Endothelial cell of umbilical vein (primary cell): Measurements from ENCODE around the gene MEOX1. TPM values are rescaled to one million over a fixed set of nuclear protein-coding genes. Genes with fewer than 3 reads are reported as not detected.
A peak's percentile ranks its signal among the peaks of the same experiment; 100 is the strongest.

Source experiments
- BruUV-seq: library from RNA; stranded (reverse); fragments of 400-500 nt; replicated peaks from 2 replicates; lab custom pipeline; 2021; lab: Mats Ljungman, UMichigan
- CTCF ChIA-PET: fragments of 300-600, 350-600 bp; sonication (Branson Sonifier 250); formaldehyde crosslinking; loops from one replicate; lab custom pipeline; 2021; ENCODE audit warnings: antibody characterized with exemption, inconsistent platforms; lab: Charles Lee
- POLR2A ChIA-PET: fragments of 300-600, 350-600 bp; sonication (Branson Sonifier 250); formaldehyde crosslinking; loops from one replicate; lab custom pipeline; 2021; ENCODE audit warnings: antibody characterized with exemption, inconsistent platforms; lab: Charles Lee
- DNase-seq: peaks from one replicate; pipeline ENCODE4 v3.0.0-alpha.2; 2011; ENCODE audit warnings: low read depth, low spot score
- FAIRE-seq: peaks from 2 replicates; lab custom pipeline; 2011; peaks lifted over from hg19 to GRCh38; lab: Jason Lieb, UNC
- H2AFZ ChIP-seq: 2 replicates; pipeline ENCODE4 v1.6.0; 2012; ENCODE audit warnings: low read depth, low read length, control low read depth, inconsistent platforms
- H3K27ac ChIP-seq: 2 replicates; pipeline ENCODE4 v1.5.1; 2011; ENCODE audit warnings: low read depth, mild to moderate bottlenecking, control low read depth, low read length, moderate library complexity; ENCODE audit not compliant: insufficient read depth
- H3K27me3 ChIP-seq, 2 experiments: 2 replicates each; pipeline versions ENCODE4 v1.6.0 to v1.6.1; 2011; ENCODE audit warnings: low read length in 2 of 2, mixed read lengths in 1 of 2; ENCODE audit not compliant: control insufficient read depth in 2 of 2, insufficient read depth in 2 of 2
- H3K36me3 ChIP-seq, 2 experiments: 2 replicates in 1 of 2; 3 replicates in 1 of 2; pipeline ENCODE4 v1.5.1; 2011; ENCODE audit warnings: low read length in 2 of 2, mild to moderate bottlenecking in 1 of 2, moderate library complexity in 1 of 2; ENCODE audit not compliant: control insufficient read depth in 2 of 2, insufficient read depth in 2 of 2; ENCODE audit errors: extremely low read depth in 1 of 2
- H3K4me1 ChIP-seq: 3 replicates; pipeline ENCODE4 v1.5.1; 2011; ENCODE audit warnings: mild to moderate bottlenecking, low read length; ENCODE audit not compliant: control insufficient read depth, insufficient read depth; ENCODE audit errors: extremely low read depth
- H3K4me2 ChIP-seq: 2 replicates; pipeline ENCODE4 v1.6.1; 2011; ENCODE audit warnings: low read length, control low read depth, mixed read lengths; ENCODE audit not compliant: insufficient read depth
- H3K4me3 ChIP-seq, 3 experiments: fragments of 200-600 bp in 1 of 3; sonication (generic), shearing (Covaris generic) in 1 of 3; replicated peaks in 1 of 3; 2 replicates each; pipeline ENCODE4 v1.5.1; 2011 to 2016; ENCODE audit warnings: control low read depth in 3 of 3, low read length in 3 of 3, mild to moderate bottlenecking in 2 of 3, inconsistent platforms in 1 of 3, low read depth in 1 of 3, moderate library complexity in 1 of 3; ENCODE audit not compliant: insufficient read depth in 1 of 3
- H3K79me2 ChIP-seq: 2 replicates; pipeline ENCODE4 v1.6.0; 2012; ENCODE audit warnings: low read length, inconsistent platforms; ENCODE audit not compliant: control insufficient read depth, insufficient read depth
- H3K9ac ChIP-seq: replicated peaks from 2 replicates; pipeline ENCODE3; 2011; ENCODE audit warnings: low read length, control low read depth; ENCODE audit not compliant: insufficient read depth; ENCODE audit errors: extremely low read depth
- H3K9me1 ChIP-seq: replicated peaks from 3 replicates; pipeline ENCODE4 v1.6.0; 2011; ENCODE audit warnings: mild to moderate bottlenecking, low read length; ENCODE audit not compliant: control insufficient read depth, insufficient read depth; ENCODE audit errors: extremely low read depth
- H3K9me3 ChIP-seq: replicated peaks from 2 replicates; pipeline ENCODE4 v1.5.1; 2012; ENCODE audit warnings: low read length, inconsistent platforms; ENCODE audit not compliant: control insufficient read depth, insufficient read depth
- H4K20me1 ChIP-seq: replicated peaks from 2 replicates; pipeline ENCODE3; 2011; ENCODE audit warnings: mild to moderate bottlenecking, low read length; ENCODE audit not compliant: control insufficient read depth, insufficient read depth; ENCODE audit errors: extremely low read depth
- EZH2 ChIP-seq: IDR thresholded peaks from 2 replicates; pipeline ENCODE4 v1.6.1; 2012; ENCODE audit warnings: borderline replicate concordance, low read depth, mild to moderate bottlenecking, moderate library complexity, low read length, inconsistent platforms; ENCODE audit not compliant: severe bottlenecking
- FOS ChIP-seq: IDR thresholded peaks from 2 replicates; pipeline ENCODE4 v1.6.1; 2011; ENCODE audit warnings: mild to moderate bottlenecking, low read length, moderate library complexity, borderline replicate concordance; ENCODE audit not compliant: insufficient read depth
- JUN ChIP-seq: IDR thresholded peaks from 2 replicates; pipeline ENCODE4 v1.6.1; 2011; ENCODE audit warnings: borderline replicate concordance, low read depth; ENCODE audit not compliant: insufficient read length, insufficient read depth
- MAX ChIP-seq: IDR thresholded peaks from 2 replicates; pipeline ENCODE4 v1.6.1; 2011; ENCODE audit not compliant: insufficient read depth, insufficient read length
- MYC ChIP-seq: IDR thresholded peaks from one replicate; pipeline ENCODE4 v1.6.1; 2011; ENCODE audit warnings: mild to moderate bottlenecking, low read depth, low read length
- POLR2AphosphoS5 ChIP-seq: IDR thresholded peaks from 2 replicates; pipeline ENCODE4 v1.6.1; 2012; ENCODE audit warnings: low read depth, mild to moderate bottlenecking, control low read depth, low read length, moderate library complexity; ENCODE audit not compliant: insufficient read depth
- dilution Hi-C: fragments of 300-500 bp; cut with MboI; formaldehyde crosslinking; loops from one replicate; pipeline ENCODE4 v1.15.0; 2019; ENCODE audit warnings: low sequenced_read_pairs; ENCODE audit not compliant: extremely low pct_ligation_motif_present
- intact Hi-C: fragments of 100-400 bp; cut with micrococcal nuclease; formaldehyde crosslinking; loops from one replicate; pipeline ENCODE4 v1.10.0; 2022
- polyA plus RNA-seq, 4 experiments: library from polyadenylated mRNA; depleted of rRNA in 3 of 4; stranded (reverse) in 3 of 4; unstranded in 1 of 4; fragments of >200 nt; gene quantifications; 2 replicates each; pipeline versions ENCODE4 v1.2.1 to v1.2.3, GENCODE V29; 2011 to 2012; ENCODE audit warnings: missing spikeins in 1 of 4
- small RNA-seq: library from RNA; depleted of rRNA; stranded (forward); fragments of <200 nt; gene quantifications from one replicate; pipeline ENCODE3, GENCODE V24; 2012; ENCODE audit warnings: low replicate concordance, low read depth; ENCODE audit not compliant: insufficient read depth, insufficient read length
- total RNA-seq: library from RNA; stranded (reverse); gene quantifications from 2 replicates; pipeline ENCODE4 v1.2.3, GENCODE V29; 2021
- TF ChIP-seq, protein P1 (sequence below), 2 donors: IDR thresholded peaks; 1 replicate in 1 of 2; 2 replicates in 1 of 2; pipeline ENCODE4 v1.5.1; 2011; ENCODE audit warnings: low read length in 2 of 2, mild to moderate bottlenecking in 2 of 2, moderate library complexity in 2 of 2, control low read depth in 1 of 2, inconsistent platforms in 1 of 2, low read depth in 1 of 2; ENCODE audit not compliant: insufficient read depth in 1 of 2; ENCODE audit errors: extremely low read depth in 1 of 2

MEOX1 gene
- total and polyA plus RNA-seq, 2 donors (not counting 3 experiments of a cell fraction or from before 2014, with no cell fraction given): 0.06 TPM; not detected in 1

DNA sequence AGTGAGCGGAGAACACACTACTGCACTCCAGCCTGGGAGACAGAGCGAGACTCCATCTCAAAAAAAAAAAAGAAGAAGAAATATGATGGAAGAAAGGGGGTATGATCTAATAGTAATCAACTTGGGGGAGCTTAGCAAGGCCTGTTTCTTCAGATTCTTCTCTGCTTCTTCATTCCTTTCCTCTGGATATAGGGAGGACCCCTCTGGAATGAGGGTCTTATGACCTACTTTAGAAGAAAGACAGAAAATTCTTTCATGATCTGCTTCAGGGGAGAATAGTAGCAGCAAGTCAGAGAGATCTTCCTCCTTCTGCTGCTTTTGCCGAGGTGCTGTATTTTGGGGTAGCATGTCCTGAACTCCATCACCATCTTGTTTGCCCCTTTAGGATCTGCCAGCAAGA is 70.7 kb downstream of the MEOX1 start:
- Histone ChIP-seq H4K20me1 (no peaks in the 10 kb centered on the region), H3K4me2 (peak overlapping the region; percentile 51), H3K9me3 (no peaks in the 10 kb centered on the region), H3K27ac (peak overlapping the region; percentile 95), H3K4me1 (peaks cover 26% of the 10 kb centered on the region), H2AFZ (peak overlapping the region; percentile 24), H3K36me3 (no peaks in the 10 kb centered on the region), H3K9me1 (no peaks in the 10 kb centered on the region), H3K79me2 (no peaks in the 10 kb centered on the region), H3K4me3 (no peak overlapping the region), H3K27me3 (no peaks in the 10 kb centered on the region), H3K9ac (peak overlapping the region; percentile 79)
- ChIA-PET POLR2A (no interaction called here), CTCF (interaction anchor here (0.7 to 4.1 kb wide), 6 partner anchors 13 to 83 kb away, joined by 3 to 43 read pairs (median 4); no protein-coding TSS in a partner anchor)
- no TSS peak for BruUV-seq
- DNase-seq (no peak), FAIRE-seq (no peak)
- intact Hi-C loops (no loop called here), dilution Hi-C loops (no loop called here)
- TF ChIP-seq EZH2: no peak
- no peak for TF ChIP-seq POLR2AphosphoS5
- TF ChIP-seq MYC: no peak
- no peak for TF ChIP-seq FOS
- TF ChIP-seq, protein P1, sequence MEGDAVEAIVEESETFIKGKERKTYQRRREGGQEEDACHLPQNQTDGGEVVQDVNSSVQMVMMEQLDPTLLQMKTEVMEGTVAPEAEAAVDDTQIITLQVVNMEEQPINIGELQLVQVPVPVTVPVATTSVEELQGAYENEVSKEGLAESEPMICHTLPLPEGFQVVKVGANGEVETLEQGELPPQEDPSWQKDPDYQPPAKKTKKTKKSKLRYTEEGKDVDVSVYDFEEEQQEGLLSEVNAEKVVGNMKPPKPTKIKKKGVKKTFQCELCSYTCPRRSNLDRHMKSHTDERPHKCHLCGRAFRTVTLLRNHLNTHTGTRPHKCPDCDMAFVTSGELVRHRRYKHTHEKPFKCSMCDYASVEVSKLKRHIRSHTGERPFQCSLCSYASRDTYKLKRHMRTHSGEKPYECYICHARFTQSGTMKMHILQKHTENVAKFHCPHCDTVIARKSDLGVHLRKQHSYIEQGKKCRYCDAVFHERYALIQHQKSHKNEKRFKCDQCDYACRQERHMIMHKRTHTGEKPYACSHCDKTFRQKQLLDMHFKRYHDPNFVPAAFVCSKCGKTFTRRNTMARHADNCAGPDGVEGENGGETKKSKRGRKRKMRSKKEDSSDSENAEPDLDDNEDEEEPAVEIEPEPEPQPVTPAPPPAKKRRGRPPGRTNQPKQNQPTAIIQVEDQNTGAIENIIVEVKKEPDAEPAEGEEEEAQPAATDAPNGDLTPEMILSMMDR (IDR thresholded peaks at IDR 0.05; ENCODE audit: extremely low read depth in 1 of 2, insufficient read depth in 1 of 2, low read depth in 1 of 2, low read length in 2 of 2): no peak
- no peak for TF ChIP-seq JUN
- TF ChIP-seq MAX: no peak

Small RNA genes within 50 kb of the gene (small RNA-seq; reads per million reads assigned to genes)
- gene RF00017: not detected

Other genes with a start within 250 kb of the MEOX1 start
- gene DHX8, start 177.9 kb downstream of the MEOX1 start, total RNA-seq: 52.1 and 65.6 TPM in 2 replicates
- 32.7 and 34.9 TPM in 2 replicates for gene DHX8, start 177.9 kb downstream of the MEOX1 start, polyA plus RNA-seq
- gene ETV4, start 115.6 kb downstream of the MEOX1 start, total RNA-seq: 32.2 and 39.4 TPM in 2 replicates
- 5.5 and 7.3 TPM in 2 replicates for gene ETV4, start 115.6 kb downstream of the MEOX1 start, polyA plus RNA-seq
- gene SOST, start 96.9 kb upstream of the MEOX1 start, total RNA-seq: not detected in 2 replicates
- not detected in 2 replicates for gene SOST, start 96.9 kb upstream of the MEOX1 start, polyA plus RNA-seq
- 51.4 and 57.7 TPM in 2 replicates for gene DUSP3, start 117.1 kb upstream of the MEOX1 start, total RNA-seq
- gene DUSP3, start 117.1 kb upstream of the MEOX1 start, polyA plus RNA-seq: 46.8 and 55.2 TPM in 2 replicates
- not detected in 2 replicates for gene CFAP97D1, start 118.5 kb upstream of the MEOX1 start, total RNA-seq
- not detected in 2 replicates for gene CFAP97D1, start 118.5 kb upstream of the MEOX1 start, polyA plus RNA-seq
- gene MPP3, start 171.2 kb upstream of the MEOX1 start, total RNA-seq: 10.8 and 11.3 TPM in 2 replicates
- 5.4 and 6.1 TPM in 2 replicates for gene MPP3, start 171.2 kb upstream of the MEOX1 start, polyA plus RNA-seq
- gene CD300LG, start 185.3 kb upstream of the MEOX1 start, total RNA-seq: not detected in 2 replicates
- gene CD300LG, start 185.3 kb upstream of the MEOX1 start, polyA plus RNA-seq: not detected in 2 replicates
- 1.2 and 1.6 TPM in 2 replicates for gene MPP2, start 245.6 kb upstream of the MEOX1 start, total RNA-seq
- 1.2 and 1.4 TPM in 2 replicates for gene MPP2, start 245.6 kb upstream of the MEOX1 start, polyA plus RNA-seq